ENCODE measurements around the gene AKT2.

AKT2 gene

GRCh38 chr19:40271706-40272105, 13.4 kb downstream of the AKT2 start:
- no peak for DNase-seq

GRCh38 chr19:40270362-40271089, 14.6 kb downstream of the AKT2 start:
- no peak for DNase-seq

GRCh38 chr19:40269216-40269940, 15.8 kb downstream of the AKT2 start:
- DNase-seq = no peak

GRCh38 chr19:40267601-40267997, 17.5 kb downstream of the AKT2 start:
- no peak for DNase-seq

- DNase-seq = no peak
Observed at GRCh38 chr19:40266912-40267600, 18.1 kb downstream of the AKT2 start.

- DNase-seq = no peak
Observed at GRCh38 chr19:40266119-40266518, 19.0 kb downstream of the AKT2 start.

- no peak for DNase-seq
Observed at GRCh38 chr19:40265763-40266099, 19.4 kb downstream of the AKT2 start.

GRCh38 chr19:40265055-40265762, 19.9 kb downstream of the AKT2 start:
- DNase-seq = no peak

- no peak for DNase-seq
Observed at GRCh38 chr19:40264314-40265054, 20.7 kb downstream of the AKT2 start.

- no peak for DNase-seq
Observed at GRCh38 chr19:40263440-40264313, 21.5 kb downstream of the AKT2 start.

- DNase-seq = no peak
Observed at GRCh38 chr19:40262422-40262821, 22.7 kb downstream of the AKT2 start.

- DNase-seq = no peak
Observed at GRCh38 chr19:40261631-40262030, 23.5 kb downstream of the AKT2 start.

GRCh38 chr19:40257096-40257517, 28.0 kb downstream of the AKT2 start:
- DNase-seq = no peak

- DNase-seq = no peak
Observed at GRCh38 chr19:40256512-40256911, 28.6 kb downstream of the AKT2 start.

GRCh38 chr19:40255619-40256166, 29.5 kb downstream of the AKT2 start:
- DNase-seq = no peak

GRCh38 chr19:40254714-40255418, 30.3 kb downstream of the AKT2 start:
- no peak for DNase-seq

GRCh38 chr19:40253611-40254092, 31.5 kb downstream of the AKT2 start:
- no peak for DNase-seq

GRCh38 chr19:40252395-40252794, 32.8 kb downstream of the AKT2 start:
- DNase-seq = no peak

GRCh38 chr19:40251991-40252390, 33.2 kb downstream of the AKT2 start:
- DNase-seq = no peak

- DNase-seq = no peak
Observed at GRCh38 chr19:40251244-40251643, 33.9 kb downstream of the AKT2 start.
